Erythroblast (primary cell): ENCODE measurements around the gene KIF18B.
A peak's percentile ranks its signal among the peaks of the same experiment; 100 is the strongest.

Experiments
- DNase-seq, 2 experiments: peaks; one replicate each; lab custom pipeline; 2025; lab: John Stamatoyannopoulos, UW
- GATA1 ChIP-seq: IDR thresholded peaks from 2 replicates; pipeline ENCODE4 v1.6.1; 2011; ENCODE audit warnings: low read depth, mild to moderate bottlenecking, control low read depth, low read length, moderate library complexity
- POLR2A ChIP-seq: IDR thresholded peaks from 2 replicates; pipeline ENCODE4 v1.6.1; 2011; ENCODE audit warnings: mild to moderate bottlenecking, low read length

KIF18B gene

DNA sequence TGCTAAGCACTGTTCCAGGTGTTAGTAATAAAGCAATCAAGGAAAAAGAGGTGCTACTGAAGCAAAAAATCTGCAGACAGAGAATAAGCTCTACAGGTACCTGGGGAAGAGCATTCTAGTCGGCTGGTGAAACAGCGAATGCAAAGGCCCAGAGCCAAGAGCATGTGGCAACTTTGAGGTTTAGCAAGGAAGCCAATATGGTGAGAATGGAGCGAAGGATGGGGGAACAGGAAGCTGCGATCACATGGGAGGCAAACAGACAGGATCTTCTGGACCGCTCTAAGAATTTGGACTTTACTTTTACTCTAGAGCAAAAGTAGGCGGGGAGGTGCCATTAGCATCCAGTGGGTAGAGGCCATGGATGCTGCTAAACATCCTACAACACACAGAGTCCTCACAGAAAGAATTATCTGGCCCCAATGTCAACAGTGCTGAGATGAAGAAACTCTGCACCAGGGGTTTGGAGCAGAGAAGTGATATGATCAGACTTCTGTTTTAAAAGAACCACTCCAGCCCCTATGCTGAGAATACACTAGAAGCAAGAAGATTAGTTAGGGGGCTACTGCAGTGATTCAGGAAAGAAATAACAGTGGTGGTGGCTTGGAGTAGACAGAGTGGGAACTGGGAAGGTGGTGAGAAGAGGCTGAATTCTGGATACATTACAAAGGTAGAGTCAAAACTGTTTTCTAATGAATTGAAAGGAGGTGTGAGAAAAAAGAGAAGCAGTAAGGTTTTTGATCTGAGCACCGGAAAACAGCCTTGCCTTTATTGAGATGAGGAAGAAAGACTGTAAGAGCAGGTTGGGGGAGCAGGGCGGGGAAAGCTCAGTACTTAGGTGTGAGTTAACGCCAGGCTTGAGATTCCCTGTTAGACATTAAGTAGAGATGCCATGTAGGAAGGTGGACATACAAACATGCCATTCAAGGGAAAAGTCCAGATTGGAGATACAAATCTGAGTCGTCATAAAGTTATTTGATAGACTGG lies 59.3 kb downstream of the KIF18B start:
- TF ChIP-seq GATA1 = no peak
- TF ChIP-seq POLR2A = no peak
- no peak for DNase-seq

DNA sequence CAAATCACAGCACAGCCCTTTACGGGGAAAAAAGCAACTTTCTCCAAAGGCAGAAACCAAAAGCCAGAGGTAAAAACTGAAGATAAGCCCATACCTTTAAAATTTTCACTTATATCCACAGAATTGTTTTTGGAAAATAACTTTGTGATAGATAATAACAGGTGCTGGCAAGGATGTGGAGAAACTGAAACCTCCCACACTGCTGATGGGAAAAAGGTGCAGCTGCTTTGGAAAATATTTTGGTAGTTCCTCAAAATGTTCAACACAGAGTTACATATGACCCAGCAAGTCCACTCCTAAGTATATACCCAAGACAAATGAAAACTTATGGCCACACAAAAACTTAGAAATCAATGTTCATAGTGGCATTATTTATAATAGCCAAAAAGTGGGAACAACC lies 60.6 kb downstream of the KIF18B start:
- DNase-seq = no peak

DNA sequence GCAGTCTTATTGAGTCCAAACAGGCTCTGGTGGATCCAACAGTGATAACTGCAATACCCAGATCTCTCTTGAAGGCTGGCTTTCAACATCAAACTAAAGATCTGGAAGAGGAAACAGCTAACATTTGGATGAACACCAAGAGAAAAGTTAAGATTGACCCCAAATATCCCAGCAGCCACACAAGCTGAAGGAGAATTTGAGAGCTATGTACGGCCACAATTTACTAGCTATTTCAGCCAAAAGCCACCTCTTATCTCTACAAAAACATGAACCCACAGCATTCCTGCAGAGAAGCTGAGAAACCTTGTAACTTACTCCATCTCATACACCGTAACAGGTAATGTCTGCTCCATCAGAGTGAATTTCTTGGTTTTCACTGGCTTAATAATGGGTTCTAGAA lies 62.6 kb downstream of the KIF18B start:
- no peak for DNase-seq
- no peak for TF ChIP-seq GATA1

More for the DNA sequence above, 60.6 kb downstream of the KIF18B start:
- TF ChIP-seq POLR2A = no peak
- no peak for TF ChIP-seq GATA1

DNA sequence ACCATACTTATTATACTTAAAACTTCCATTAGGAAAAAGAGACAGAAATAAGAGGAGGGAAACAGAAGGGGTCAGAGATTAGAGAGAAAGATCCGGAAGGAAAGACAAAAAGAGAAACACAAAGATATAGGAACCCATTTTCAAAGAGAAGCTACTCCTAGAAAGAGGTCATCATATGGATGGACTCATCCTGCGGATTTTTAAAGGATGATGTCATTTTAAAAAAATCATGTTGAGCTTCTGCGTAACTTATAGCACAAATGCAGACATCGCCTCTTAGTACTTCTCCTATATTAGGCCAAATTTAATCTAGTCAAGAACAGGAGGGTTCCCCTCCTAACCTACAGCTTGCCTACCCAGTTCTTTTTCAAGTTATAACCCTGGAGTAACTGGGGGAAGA lies 66.4 kb downstream of the KIF18B start:
- DNase-seq = no peak
- no peak for TF ChIP-seq POLR2A
- no peak for TF ChIP-seq GATA1

DNA sequence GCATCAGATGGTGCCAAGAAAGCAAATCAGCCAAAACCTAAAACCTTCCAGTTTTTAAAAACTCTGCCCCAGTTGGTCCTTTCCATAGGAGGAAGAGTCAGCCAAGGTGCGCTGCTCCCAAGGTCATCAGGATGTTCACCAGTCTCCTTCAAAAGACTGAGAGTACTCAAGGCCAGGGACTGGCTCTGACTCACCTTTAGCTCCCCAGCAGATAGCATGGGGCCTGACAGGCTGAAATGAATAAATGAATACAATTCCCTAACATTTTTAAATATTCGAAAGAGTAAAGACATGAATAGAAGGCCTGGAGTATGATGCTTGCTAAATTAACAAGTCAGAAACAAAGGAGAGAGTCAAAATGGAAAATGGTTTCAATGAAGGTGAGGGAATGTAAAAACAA lies 67.5 kb downstream of the KIF18B start:
- no peak for DNase-seq
- no peak for TF ChIP-seq GATA1
- no peak for TF ChIP-seq POLR2A

DNA sequence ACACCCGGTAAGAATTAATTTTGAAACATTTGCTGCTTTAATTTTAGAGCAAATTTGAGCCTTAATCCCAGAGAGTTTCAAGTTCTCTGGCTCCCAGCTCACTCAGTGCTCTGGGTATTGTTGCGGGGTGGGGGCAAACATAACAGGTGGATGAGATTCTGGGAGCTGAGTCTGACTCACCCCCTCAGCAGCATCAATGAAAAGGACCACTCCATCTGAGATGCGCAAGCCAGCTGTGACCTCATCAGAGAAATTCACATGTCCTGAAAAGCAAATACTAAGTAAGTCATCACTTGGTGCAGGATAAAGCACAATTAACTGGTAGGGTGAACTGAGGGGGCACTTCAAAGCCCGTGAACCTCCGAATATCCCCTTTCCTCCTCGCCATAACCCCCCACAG lies 68.2 kb downstream of the KIF18B start:
- TF ChIP-seq POLR2A = no peak
- TF ChIP-seq GATA1 = no peak
- DNase-seq = no peak

DNA sequence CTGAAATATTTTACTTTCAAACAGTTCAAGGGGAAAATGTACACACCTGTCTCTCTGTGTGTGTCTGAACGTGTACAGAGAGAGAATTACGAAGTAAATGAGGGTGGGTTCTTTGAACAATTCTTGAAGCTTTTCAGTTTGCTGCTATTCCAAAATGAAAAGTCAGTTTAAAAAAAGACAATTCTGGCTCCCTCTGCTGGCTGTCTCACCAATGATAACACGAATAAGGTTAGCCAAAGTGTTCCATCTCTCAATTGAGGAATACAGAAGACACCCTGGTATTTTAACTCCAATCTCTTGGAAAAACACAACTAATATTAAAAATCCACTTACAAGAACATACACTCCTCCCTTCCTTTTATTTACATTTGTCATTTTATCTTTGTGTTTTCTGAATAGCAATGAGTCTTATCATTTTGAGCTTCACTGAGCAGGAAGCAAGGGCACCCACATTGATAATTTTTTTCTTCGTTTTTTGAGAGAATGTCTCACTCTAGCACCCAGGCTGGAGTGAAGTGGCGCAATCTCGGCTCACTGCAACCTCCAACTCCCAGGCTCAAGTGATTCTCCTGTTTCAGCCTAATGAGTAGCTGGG lies 68.8 kb downstream of the KIF18B start:
- DNase-seq = peak; percentile 37 to 57
- no peak for TF ChIP-seq POLR2A
- TF ChIP-seq GATA1 = no peak

DNA sequence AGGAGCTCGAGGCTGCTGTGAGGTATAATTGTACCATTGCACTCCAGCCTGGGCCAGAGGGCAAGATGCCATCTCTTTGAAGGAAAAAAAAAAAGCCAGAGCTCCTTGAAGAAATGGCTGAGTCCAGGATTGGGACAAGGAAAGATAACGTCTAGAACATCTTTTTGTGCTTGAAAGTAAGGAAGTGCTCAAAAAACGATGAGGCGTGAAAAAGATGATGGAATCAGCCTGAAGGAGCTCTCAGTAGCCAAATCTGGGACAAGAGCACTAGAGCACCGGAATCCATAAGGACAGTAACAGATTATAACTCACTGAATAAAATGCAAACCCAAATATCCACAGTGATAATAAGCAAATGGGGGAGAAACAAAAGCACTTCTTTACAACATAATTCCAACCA lies 70.5 kb downstream of the KIF18B start:
- DNase-seq = no peak
- TF ChIP-seq GATA1 = no peak
- no peak for TF ChIP-seq POLR2A

DNA sequence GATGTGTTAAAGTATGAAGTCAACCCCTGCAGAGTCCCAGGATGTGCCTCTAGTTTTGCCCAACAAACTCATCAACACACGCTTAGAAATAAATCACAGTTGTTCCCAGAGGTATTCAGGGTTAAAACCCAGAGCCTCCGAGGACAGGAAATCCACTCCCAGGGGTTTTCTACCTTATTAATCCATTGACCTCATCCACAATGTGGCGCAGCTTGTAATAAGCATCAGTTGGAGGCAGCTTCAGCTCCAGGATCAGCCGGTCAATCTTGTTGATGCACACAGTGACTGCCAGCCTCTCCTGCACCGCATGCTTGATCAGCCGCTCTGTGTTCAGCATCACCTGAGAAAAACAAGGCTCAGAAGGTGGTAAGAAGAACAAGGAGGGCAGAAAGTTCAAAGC lies 71.8 kb downstream of the KIF18B start:
- TF ChIP-seq POLR2A (no peak), GATA1 (no peak)
- DNase-seq = no peak
